Brain microvascular endothelial cell (primary cell): ENCODE results near the gene CDH13.
A peak's percentile ranks its signal among the peaks of the same experiment; 100 is the strongest.

Experiments
- DNase-seq: peaks from one replicate; pipeline ENCODE4 v3.0.0-alpha.2; 2020
- H3K27ac ChIP-seq: fragments of 250-450 bp; sonication (Bioruptor Pico); 2 replicates; pipeline ENCODE4 v1.5.1; 2020; ENCODE audit warnings: mild to moderate bottlenecking, moderate library complexity
- H3K27me3 ChIP-seq: fragments of 250-450 bp; sonication (Bioruptor Pico); replicated peaks from 2 replicates; pipeline ENCODE4 v1.5.1; 2020; ENCODE audit warnings: mild to moderate bottlenecking
- H3K36me3 ChIP-seq: fragments of 250-450 bp; sonication (Bioruptor Pico); replicated peaks from 2 replicates; pipeline ENCODE4 v1.5.1; 2020; ENCODE audit warnings: mild to moderate bottlenecking
- H3K4me3 ChIP-seq: 2 replicates; pipeline ENCODE4 v1.5.1; 2011; ENCODE audit warnings: low read depth, mild to moderate bottlenecking, control low read depth, low read length, moderate library complexity
- CTCF ChIP-seq: IDR thresholded peaks from 2 replicates; pipeline ENCODE4 v1.5.1; 2011; ENCODE audit warnings: low read depth, mild to moderate bottlenecking, moderate library complexity, low read length, control low read depth, inconsistent platforms; ENCODE audit errors: missing control alignments
- in situ Hi-C: cut with HindIII; loops from 2 replicates; pipeline ENCODE4 v1.10.0; 2017; ENCODE audit warnings: low sequenced_read_pairs, low pct_ligation_motif_present

CDH13 gene

GRCh38 chr16:82612263-82612662 is 14.5 kb upstream of the CDH13 start:
- in situ Hi-C loops, result no loop called here
- H3K36me3 ChIP-seq, result no peaks in the 10 kb centered on the region
- no peak for TF ChIP-seq CTCF
- H3K27ac ChIP-seq, result no peak overlapping the region
- no peak overlapping the region for H3K4me3 ChIP-seq
- DNase-seq, result no peak
- no peaks in the 10 kb centered on the region for H3K27me3 ChIP-seq

- no peak for TF ChIP-seq CTCF
- Histone ChIP-seq H3K36me3 (no peaks in the 10 kb centered on the region), H3K4me3 (no peak overlapping the region), H3K27ac (no peak overlapping the region), H3K27me3 (peaks cover 2% of the 10 kb centered on the region)
- no peak for DNase-seq
- in situ Hi-C loops, result no loop called here
These were observed 10.4 kb upstream of the CDH13 start for GRCh38 chr16:82616356-82616755.

GRCh38 chr16:82621781-82622180 is 5.0 kb upstream of the CDH13 start:
- peak; percentile 28 for TF ChIP-seq CTCF
- no peak for DNase-seq
- no peak overlapping the region for H3K4me3 ChIP-seq
- H3K27ac ChIP-seq, result no peak overlapping the region
- in situ Hi-C loops, result no loop called here
- peaks cover 2% of the 10 kb centered on the region for H3K27me3 ChIP-seq
- H3K36me3 ChIP-seq, result no peaks in the 10 kb centered on the region

GRCh38 chr16:82623241-82623640 is 3.5 kb upstream of the CDH13 start:
- H3K4me3 ChIP-seq, result no peak overlapping the region
- in situ Hi-C loops, result no loop called here
- no peaks in the 10 kb centered on the region for H3K36me3 ChIP-seq
- no peak overlapping the region for H3K27ac ChIP-seq
- no peak for DNase-seq
- H3K27me3 ChIP-seq, result peaks cover 2% of the 10 kb centered on the region
- TF ChIP-seq CTCF, result no peak

- Histone ChIP-seq H3K4me3 (no peak overlapping the region), H3K27me3 (peaks cover 2% of the 10 kb centered on the region), H3K36me3 (no peaks in the 10 kb centered on the region), H3K27ac (no peak overlapping the region)
- TF ChIP-seq CTCF, result peak; percentile 22
- no peak for DNase-seq
- in situ Hi-C loops, result loop anchor here (25.0 kb wide), 1 partner anchor 437 kb away; no protein-coding TSS in a partner anchor
These were observed 1.5 kb upstream of the CDH13 start for GRCh38 chr16:82625066-82625968.
